HepG2 (cell line): ENCODE results near the gene FAM228A.
A peak's percentile ranks its signal among the peaks of the same experiment; 100 is the strongest.

Source experiments
- GLI4 ChIP-seq: sonication (generic); formaldehyde crosslinking; IDR thresholded peaks from 2 replicates; pipeline ENCODE4 v1.5.1; 2020; ENCODE audit warnings: missing genetic modification reagents, mild to moderate bottlenecking, moderate library complexity, borderline replicate concordance
- SMAD1 ChIP-seq: sonication (generic); formaldehyde crosslinking; IDR thresholded peaks from 2 replicates; pipeline ENCODE4 v1.4.0; 2020; ENCODE audit warnings: missing genetic modification reagents, low read depth, mild to moderate bottlenecking, borderline replicate concordance
- ZNF879 ChIP-seq: sonication (generic); formaldehyde crosslinking; IDR thresholded peaks from 2 replicates; pipeline ENCODE4 v1.8.1; 2023; ENCODE audit warnings: missing genetic modification reagents
- TF ChIP-seq, protein P1 (sequence below): sonication (generic); formaldehyde crosslinking; IDR thresholded peaks from 2 replicates; pipeline ENCODE4 v1.8.1; 2023; ENCODE audit warnings: mild to moderate bottlenecking, missing genetic modification reagents, borderline replicate concordance
- TF ChIP-seq, protein P2 (sequence below): sonication (generic); formaldehyde crosslinking; IDR thresholded peaks from 2 replicates; pipeline ENCODE4 v1.5.0; 2020; ENCODE audit warnings: mild to moderate bottlenecking, missing genetic modification reagents, moderate library complexity

DNA sequence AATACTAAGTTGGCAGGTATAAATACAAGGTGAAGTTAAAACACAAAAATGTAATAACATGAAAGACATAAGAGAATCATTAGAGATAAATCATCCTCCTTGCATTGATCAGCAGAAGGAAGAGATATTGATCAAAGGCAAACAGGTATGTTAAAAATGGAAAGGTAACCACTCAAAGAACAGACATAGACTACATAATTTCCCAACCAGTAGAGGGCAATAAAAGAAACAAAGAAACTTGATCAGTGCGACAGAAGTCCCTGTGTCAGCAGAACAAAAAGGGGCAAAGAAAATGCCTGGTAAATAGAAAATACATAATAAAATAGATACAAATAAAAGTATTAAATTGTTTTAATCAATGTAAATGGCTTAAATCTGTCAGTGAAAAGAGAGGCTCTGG is 53.6 kb downstream of the FAM228A start:
- TF ChIP-seq, protein P1, sequence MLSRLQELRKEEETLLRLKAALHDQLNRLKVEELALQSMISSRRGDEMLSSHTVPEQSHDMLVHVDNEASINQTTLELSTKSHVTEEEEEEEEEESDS (CRISPR knock-in tag): no peak
- TF ChIP-seq, protein P2, sequence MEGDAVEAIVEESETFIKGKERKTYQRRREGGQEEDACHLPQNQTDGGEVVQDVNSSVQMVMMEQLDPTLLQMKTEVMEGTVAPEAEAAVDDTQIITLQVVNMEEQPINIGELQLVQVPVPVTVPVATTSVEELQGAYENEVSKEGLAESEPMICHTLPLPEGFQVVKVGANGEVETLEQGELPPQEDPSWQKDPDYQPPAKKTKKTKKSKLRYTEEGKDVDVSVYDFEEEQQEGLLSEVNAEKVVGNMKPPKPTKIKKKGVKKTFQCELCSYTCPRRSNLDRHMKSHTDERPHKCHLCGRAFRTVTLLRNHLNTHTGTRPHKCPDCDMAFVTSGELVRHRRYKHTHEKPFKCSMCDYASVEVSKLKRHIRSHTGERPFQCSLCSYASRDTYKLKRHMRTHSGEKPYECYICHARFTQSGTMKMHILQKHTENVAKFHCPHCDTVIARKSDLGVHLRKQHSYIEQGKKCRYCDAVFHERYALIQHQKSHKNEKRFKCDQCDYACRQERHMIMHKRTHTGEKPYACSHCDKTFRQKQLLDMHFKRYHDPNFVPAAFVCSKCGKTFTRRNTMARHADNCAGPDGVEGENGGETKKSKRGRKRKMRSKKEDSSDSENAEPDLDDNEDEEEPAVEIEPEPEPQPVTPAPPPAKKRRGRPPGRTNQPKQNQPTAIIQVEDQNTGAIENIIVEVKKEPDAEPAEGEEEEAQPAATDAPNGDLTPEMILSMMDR (CRISPR knock-in tag): peak; percentile 52
- TF ChIP-seq ZNF879: no peak
- TF ChIP-seq GLI4 (CRISPR knock-in tag): no peak
- no peak for TF ChIP-seq SMAD1 (CRISPR knock-in tag)
